Uterus (tissue), 2 donors: Measurements from ENCODE around the gene SINHCAF.

Experiments used
- CTCF ChIP-seq, 4 experiments: fragments of 200-600 bp in 2 of 4; fragments of 450-650 bp in 2 of 4; sonication (generic) in 2 of 4; IDR thresholded peaks; one replicate each; pipeline ENCODE4 v1.5.1; 2016 to 2019; ENCODE audit warnings: antibody characterized with exemption in 4 of 4, mild to moderate bottlenecking in 2 of 4, moderate library complexity in 1 of 4
- POLR2A ChIP-seq, 2 donors: fragments of 450-650 bp; IDR thresholded peaks; one replicate each; pipeline ENCODE4 v1.6.1; 2016; ENCODE audit warnings: antibody characterized with exemption in 2 of 2, mild to moderate bottlenecking in 1 of 2, moderate library complexity in 1 of 2

- TF ChIP-seq CTCF (IDR thresholded peaks at IDR 0.05) = no peak
- no peak for TF ChIP-seq POLR2A (IDR thresholded peaks at IDR 0.05)
Measured at GRCh38 chr12:31297572-31298514, 28.1 kb downstream of the SINHCAF start.
